Left hindlimb (tissue), 1 donor: ENCODE data around the gene CHAC2.
A peak's percentile ranks its signal among the peaks of the same experiment; 100 is the strongest.
"Not testable (repeated sequence)": the region's sequence is repeated elsewhere in the genome, so short reads cannot be mapped to it uniquely, and the experiment has no call there.

Source experiments
- DNase-seq: peaks from one replicate; pipeline ENCODE4 v3.0.0-alpha.2; 2018

Gene CHAC2

GRCh38 chr2:53780056-53780455 is 12.5 kb downstream of the CHAC2 start:
- no peak for DNase-seq

DNA sequence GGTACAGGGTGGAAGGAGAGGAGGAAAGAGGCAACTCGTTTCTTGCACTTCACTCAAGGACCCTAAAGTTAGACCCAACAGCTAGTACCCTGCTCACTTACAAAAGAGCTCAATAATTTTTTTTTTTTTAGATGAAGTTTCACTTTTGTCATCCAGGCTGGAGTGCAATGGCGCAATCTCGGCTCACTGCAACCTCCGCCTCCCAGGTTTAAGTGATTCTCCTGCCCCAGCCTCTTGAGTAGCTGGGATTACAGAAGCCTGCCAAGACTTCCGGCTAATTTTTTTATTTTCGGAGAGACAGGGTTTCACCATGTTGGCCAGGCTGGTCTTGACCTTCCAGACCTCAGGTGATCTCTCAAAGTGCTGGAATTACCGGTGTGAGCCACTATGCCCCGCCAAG is 15.1 kb downstream of the CHAC2 start:
- no peak for DNase-seq

- no peak for DNase-seq
Measured at GRCh38 chr2:53784436-53784835, 16.8 kb downstream of the CHAC2 start.

DNA sequence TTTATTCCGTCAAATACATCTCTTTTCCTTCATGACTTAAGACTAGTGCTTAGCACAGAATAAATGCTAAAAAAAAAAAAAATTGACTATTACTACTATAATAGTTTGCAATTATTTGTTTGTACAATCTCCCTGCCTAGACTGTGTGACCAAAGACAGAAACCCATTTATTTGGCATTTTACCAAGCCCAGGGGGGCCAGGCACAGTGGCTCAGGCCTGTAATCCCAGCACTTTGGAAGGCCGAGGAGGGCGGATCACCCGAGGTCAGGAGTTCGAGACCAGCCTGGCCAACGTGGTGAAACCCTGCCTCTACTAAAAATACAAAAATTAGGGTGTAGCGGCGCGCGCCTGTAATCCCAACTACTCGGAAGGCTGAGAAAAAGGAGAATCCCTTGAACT is 17.8 kb downstream of the CHAC2 start:
- no peak for DNase-seq

- no peak for DNase-seq
Measured at GRCh38 chr2:53786352-53786704, 18.7 kb downstream of the CHAC2 start.

- peak; percentile 95 for DNase-seq
Measured at GRCh38 chr2:53786705-53787613, 19.4 kb downstream of the CHAC2 start, which contains the start of the genes ASB3 and ERLEC1. Gene ASB3, minus strand, starts transcription at chr2:53786953. Its CDS starts 21,381 bp downstream, at chr2:53765572. Gene ERLEC1, plus strand, starts transcription at chr2:53787044. Its CDS starts 167 bp downstream, at chr2:53787211.

GRCh38 chr2:53787614-53788289 is 20.1 kb downstream of the CHAC2 start:
- no peak for DNase-seq

- no peak for DNase-seq
Measured at GRCh38 chr2:53793261-53793660, 25.7 kb downstream of the CHAC2 start.

DNA sequence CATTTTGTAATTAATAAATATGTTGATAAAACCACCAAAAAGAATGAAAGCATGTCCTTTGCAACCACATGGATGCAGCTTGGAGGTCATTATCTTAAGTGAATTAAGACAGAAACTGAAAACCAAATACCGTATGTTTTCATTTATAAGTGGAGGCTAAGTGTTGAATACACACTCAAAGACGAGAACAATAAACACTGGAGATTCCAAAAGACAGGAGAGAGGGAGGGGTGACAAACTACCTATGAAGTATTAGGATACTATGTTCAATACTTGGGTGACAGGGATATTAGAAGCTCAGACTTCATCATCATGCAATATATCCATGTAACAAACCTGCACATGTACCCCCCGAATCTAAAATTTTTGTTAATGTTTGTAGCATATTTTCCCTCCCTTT is 26.2 kb downstream of the CHAC2 start:
- DNase-seq = no peak

- DNase-seq = no peak
Measured at GRCh38 chr2:53801547-53801946, 33.9 kb downstream of the CHAC2 start.

DNA sequence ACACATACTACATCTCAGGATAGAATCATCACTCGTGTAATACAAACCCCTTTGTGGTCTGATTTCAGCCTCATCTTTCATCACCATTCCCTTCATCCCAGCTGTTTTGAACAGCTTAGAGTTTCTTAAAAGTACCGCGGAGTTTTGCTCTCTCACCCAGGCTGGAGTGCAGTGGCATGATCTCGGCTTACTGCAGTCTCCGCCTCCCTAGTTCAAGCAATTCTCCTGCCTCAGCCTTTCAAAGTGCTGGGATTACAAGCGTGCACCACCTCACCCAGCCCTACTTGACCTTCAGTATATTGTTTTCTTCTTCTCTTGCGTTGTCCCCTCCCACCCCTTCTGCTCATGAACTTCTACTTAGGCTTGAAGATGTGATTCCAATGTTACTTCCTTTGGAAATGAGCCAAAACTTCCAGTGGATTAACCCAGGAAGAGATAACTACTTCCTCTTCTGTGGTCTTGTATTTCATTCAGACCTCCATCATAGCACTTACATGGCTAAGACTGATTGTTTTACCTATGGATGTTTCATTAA is 35.1 kb downstream of the CHAC2 start:
- no peak for DNase-seq

GRCh38 chr2:53811601-53812000 is 44.0 kb downstream of the CHAC2 start:
- DNase-seq = no peak

GRCh38 chr2:53813151-53813550 is 45.5 kb downstream of the CHAC2 start:
- no peak for DNase-seq

GRCh38 chr2:53818854-53819435 is 51.3 kb downstream of the CHAC2 start:
- no peak for DNase-seq

DNA sequence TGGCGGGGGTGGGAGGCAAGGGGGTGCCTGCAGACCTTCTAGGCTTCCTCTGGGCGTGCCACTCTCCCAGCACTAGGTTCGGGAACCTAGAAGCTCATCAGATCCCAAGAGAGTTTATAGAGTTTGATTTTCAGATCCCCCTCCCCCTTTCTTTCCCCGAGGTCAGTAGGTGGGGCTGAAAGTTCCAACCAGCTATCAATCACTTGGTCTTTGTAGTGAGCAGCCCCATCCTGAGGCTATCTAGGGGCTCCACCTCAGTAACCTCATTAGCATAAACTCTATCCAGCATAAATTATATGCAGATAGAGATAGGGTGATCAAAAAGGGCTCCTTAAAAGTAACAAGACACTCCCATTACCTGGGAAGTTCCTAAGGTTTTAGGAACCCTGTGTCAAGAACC is 52.0 kb downstream of the CHAC2 start:
- DNase-seq = no peak

GRCh38 chr2:53820048-53820447 is 52.4 kb downstream of the CHAC2 start:
- DNase-seq = no peak

GRCh38 chr2:53820711-53821110 is 53.1 kb downstream of the CHAC2 start:
- no peak for DNase-seq

- no peak for DNase-seq
Measured at GRCh38 chr2:53821810-53822209, 54.2 kb downstream of the CHAC2 start.

DNA sequence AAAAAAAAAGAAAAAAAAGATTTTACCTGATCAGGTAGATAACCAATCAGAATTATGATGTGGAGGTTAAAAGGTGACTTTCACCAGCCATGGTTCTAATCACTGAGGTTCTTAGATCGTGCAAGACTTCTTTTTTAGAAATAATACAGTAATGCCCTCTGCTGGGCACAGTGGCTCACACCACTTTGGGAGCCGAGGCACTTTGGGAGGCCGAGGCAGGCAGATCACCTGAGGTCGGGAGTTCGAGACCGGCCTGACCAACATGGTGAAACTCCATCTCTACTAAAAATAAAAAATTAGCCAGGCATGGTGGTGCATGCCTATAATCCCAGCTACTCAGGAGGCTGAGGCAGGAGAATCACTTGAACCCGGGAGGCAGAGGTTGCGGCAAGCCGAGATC is 56.0 kb downstream of the CHAC2 start:
- DNase-seq = not testable (repeated sequence)
